Keratinocyte (primary cell): Measurements from ENCODE around the gene CALML5.

Experiments used
- EZH2 ChIP-seq: IDR thresholded peaks from one replicate; pipeline ENCODE4 v1.6.1; 2012; ENCODE audit warnings: inconsistent platforms, mild to moderate bottlenecking, low read length, moderate library complexity
- TF ChIP-seq, protein P1 (sequence below), 3 experiments: IDR thresholded peaks in 1 of 3; conservative IDR thresholded peaks in 1 of 3; optimal IDR thresholded peaks in 1 of 3; 2 replicates in 2 of 3; 3 replicates in 1 of 3; pipeline versions ENCODE3 to v1.5.1; 2011; ENCODE audit warnings: low read length in 3 of 3, mild to moderate bottlenecking in 3 of 3, moderate library complexity in 2 of 3, control low read depth in 1 of 3, inconsistent platforms in 1 of 3; ENCODE audit not compliant: insufficient read depth in 2 of 3; ENCODE audit errors: extremely low read depth in 1 of 3

DNA sequence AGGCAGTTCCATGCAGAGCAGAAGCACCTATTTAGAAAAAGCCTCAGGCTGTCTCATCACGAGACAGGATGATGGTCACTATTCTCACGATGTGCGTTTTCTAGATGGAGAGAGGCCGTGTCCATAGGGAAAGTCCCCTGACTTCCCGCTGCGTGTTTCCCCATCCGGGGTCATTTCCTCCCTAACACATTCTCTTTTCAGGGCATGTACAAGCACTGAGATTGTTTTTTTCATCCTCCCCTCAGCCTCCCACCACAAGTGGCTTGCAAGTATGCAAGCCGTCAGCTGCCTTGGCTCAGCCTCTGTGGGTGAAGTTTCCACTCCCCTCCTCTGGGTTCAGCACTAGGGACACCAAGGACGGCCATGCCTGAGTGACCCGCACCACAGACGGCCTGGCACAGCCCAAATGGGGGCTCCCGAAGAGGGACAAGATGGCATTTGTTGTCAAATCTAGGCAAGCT is 2.7 kb upstream of the CALML5 start:
- TF ChIP-seq, protein P1, sequence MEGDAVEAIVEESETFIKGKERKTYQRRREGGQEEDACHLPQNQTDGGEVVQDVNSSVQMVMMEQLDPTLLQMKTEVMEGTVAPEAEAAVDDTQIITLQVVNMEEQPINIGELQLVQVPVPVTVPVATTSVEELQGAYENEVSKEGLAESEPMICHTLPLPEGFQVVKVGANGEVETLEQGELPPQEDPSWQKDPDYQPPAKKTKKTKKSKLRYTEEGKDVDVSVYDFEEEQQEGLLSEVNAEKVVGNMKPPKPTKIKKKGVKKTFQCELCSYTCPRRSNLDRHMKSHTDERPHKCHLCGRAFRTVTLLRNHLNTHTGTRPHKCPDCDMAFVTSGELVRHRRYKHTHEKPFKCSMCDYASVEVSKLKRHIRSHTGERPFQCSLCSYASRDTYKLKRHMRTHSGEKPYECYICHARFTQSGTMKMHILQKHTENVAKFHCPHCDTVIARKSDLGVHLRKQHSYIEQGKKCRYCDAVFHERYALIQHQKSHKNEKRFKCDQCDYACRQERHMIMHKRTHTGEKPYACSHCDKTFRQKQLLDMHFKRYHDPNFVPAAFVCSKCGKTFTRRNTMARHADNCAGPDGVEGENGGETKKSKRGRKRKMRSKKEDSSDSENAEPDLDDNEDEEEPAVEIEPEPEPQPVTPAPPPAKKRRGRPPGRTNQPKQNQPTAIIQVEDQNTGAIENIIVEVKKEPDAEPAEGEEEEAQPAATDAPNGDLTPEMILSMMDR (optimal IDR thresholded peaks at IDR 0.05 in 1 of 3, IDR thresholded peaks at IDR 0.05 in 1 of 3, conservative IDR thresholded peaks at IDR 0.05 in 1 of 3; ENCODE audit: extremely low read depth in 1 of 3, insufficient read depth in 2 of 3, low read length in 3 of 3), result no peak
- TF ChIP-seq EZH2, result no peak
